ENCODE results near the gene EFCAB8.
"Not testable (repeated sequence)": the region's sequence is repeated elsewhere in the genome, so short reads cannot be mapped to it uniquely, and the experiment has no call there.

Gene EFCAB8

GRCh38 chr20:32957459-32957858 is 98.7 kb downstream of the EFCAB8 start:
- Mint-ChIP-seq H3K27ac (no peak overlapping the region), H3K9me3 (peaks cover 19% of the 10 kb centered on the region), H3K4me3 (no peak overlapping the region), H3K4me1 (no peaks in the 10 kb centered on the region), H3K27me3 (peaks cover 3% of the 10 kb centered on the region), H3K36me3 (peaks cover 12% of the 10 kb centered on the region)
- no peak for DNase-seq
- CTCF ChIA-PET, result interaction anchor here (1.1 to 2.8 kb wide), 3 partner anchors 8 to 53 kb away, joined by 3 to 14 read pairs (median 4); no protein-coding TSS in a partner anchor

GRCh38 chr20:32958574-32958973 is 99.9 kb downstream of the EFCAB8 start:
- CTCF ChIA-PET, result interaction anchor here (0.6 to 2.8 kb wide), 3 partner anchors 13 to 54 kb away, joined by 3 to 14 read pairs (median 4); no protein-coding TSS in a partner anchor

DNA sequence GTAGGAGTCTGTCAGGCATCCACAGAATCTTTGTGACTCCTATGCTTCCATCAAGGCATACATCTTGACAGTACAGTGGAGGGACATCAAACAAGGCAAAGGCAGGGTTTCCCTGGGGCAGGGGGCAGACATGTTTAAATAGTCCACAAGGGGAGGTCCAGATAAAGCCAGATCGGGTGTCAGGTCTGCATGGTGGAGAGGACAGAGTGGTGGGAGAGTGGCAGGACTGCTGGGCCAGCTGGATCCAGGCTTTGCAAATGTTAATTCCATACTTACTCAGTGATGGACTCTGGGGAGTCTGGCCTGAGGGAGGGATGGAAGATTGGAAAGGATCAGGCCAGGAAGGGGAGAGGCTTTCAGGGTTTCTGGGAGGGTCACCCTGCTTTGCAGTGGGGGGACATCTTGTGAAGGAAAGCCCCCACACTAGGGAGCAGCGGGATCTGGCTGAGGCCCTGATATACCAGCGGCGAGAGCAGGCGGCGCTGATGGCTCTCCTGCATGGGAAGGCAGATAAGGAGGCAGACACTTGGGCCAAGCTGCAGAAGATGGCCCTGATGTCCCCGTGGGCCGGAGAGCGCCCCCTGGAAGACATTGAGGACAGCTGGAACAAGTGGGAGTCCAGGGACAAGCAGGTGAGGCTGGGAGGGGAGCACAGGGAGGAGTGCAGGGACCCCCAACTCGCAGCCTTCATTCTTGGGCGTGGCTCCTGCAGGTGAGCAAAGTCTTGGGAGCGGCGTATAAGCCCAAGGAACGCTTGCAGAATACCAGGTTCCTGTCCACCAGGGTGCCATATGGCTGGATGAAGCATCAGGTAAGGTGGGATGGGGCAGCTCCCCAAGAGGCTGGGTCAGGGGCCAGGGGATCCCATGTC is 100.9 kb downstream of the EFCAB8 start:
- CTCF ChIA-PET, result interaction anchor here (1.3 kb wide), 1 partner anchor 15 kb away, joined by 3 read pairs; no protein-coding TSS in a partner anchor
- peaks cover 9% of the 10 kb centered on the region for H3K36me3 Mint-ChIP-seq
- peaks cover 16% of the 10 kb centered on the region for H3K9me3 Mint-ChIP-seq
- H3K27me3 Mint-ChIP-seq, result peaks cover 9% of the 10 kb centered on the region
- H3K27ac Mint-ChIP-seq, result no peak overlapping the region
- no peak for DNase-seq
- no peak overlapping the region for H3K4me3 Mint-ChIP-seq
- peaks cover 17% of the 10 kb centered on the region for H3K4me1 Mint-ChIP-seq

More at GRCh38 chr20:32958574-32958973, 99.9 kb downstream of the EFCAB8 start:
- H3K27me3 Mint-ChIP-seq, result peaks cover 4% of the 10 kb centered on the region
- H3K27ac Mint-ChIP-seq, result no peak overlapping the region
- H3K4me1 Mint-ChIP-seq, result peaks cover 10% of the 10 kb centered on the region
- peaks cover 9% of the 10 kb centered on the region for H3K36me3 Mint-ChIP-seq
- DNase-seq, result no peak
- H3K9me3 Mint-ChIP-seq, result peaks cover 18% of the 10 kb centered on the region
- no peak overlapping the region for H3K4me3 Mint-ChIP-seq

DNA sequence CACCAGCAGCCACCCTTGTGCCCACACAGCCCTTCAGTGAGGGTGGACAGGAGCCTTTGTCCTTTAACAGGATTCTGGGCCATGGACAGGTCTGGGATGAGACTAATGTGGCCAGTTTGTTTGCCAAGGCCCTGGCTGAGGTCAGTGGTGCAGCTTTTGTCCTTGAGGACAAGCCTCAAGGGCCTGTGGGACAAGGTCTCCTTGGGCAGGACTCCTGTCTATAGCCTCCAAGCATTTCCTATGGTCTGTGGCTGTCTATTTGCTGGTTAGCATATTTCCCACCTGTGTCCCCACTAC is 101.4 kb downstream of the EFCAB8 start:
- H3K9me3 Mint-ChIP-seq, result peaks cover 15% of the 10 kb centered on the region
- CTCF ChIA-PET, result interaction anchor here (1.3 kb wide), 1 partner anchor 16 kb away, joined by 3 read pairs; no protein-coding TSS in a partner anchor
- H3K4me1 Mint-ChIP-seq, result peaks cover 19% of the 10 kb centered on the region
- H3K27me3 Mint-ChIP-seq, result peaks cover 9% of the 10 kb centered on the region
- H3K27ac Mint-ChIP-seq, result no peak overlapping the region
- H3K4me3 Mint-ChIP-seq, result no peak overlapping the region
- peaks cover 9% of the 10 kb centered on the region for H3K36me3 Mint-ChIP-seq
- DNase-seq, result no peak

DNA sequence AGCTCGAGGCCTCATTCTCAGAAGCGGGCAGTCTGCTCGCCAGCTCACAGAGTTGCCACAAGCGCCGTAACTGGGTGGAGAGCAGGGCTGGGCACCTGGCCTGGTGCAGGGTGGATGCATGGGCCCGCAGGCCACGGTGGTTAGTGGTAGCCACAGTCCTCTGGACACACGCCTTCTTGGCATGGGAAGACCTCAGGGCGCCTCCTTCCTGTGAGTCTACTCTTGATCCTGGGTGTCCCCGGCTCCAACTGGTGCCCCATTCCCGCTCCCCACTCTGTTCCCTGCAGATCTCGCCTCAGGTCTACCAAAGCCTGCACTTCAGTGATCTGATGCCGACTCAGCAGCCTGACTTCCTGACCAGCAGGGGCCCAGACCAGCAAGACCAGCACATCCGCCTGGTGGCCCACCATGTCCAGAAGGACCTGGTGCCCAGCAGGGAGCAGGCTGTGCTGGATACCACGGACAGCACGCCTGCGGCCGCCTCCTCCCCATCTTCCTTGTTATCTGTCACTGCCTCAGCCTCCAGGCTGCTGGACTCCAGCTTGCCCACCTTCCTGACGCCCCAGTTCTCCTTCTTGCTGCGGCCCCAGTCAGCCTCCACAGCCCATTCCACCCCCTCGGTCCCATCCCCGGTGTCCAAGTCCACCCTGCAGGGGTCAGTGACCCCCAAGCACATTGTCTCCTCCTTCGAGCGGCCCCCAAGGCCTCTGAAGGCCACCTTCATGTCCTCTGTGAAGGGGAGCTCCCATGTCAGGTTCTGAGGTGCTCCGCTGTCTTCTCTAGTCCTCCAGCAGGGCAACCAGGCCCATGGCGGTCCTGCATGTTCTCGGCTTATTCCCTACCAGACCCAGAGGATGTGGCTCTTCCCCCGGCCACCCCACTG is 102.4 kb downstream of the EFCAB8 start:
- peaks cover 9% of the 10 kb centered on the region for H3K27me3 Mint-ChIP-seq
- no peak overlapping the region for H3K27ac Mint-ChIP-seq
- peaks cover 19% of the 10 kb centered on the region for H3K4me1 Mint-ChIP-seq
- no peak for DNase-seq
- H3K36me3 Mint-ChIP-seq, result peaks cover 9% of the 10 kb centered on the region
- no peak overlapping the region for H3K4me3 Mint-ChIP-seq
- peaks cover 13% of the 10 kb centered on the region for H3K9me3 Mint-ChIP-seq
- CTCF ChIA-PET, result no interaction called here

- Mint-ChIP-seq H3K9me3 (peaks cover 9% of the 10 kb centered on the region), H3K4me3 (no peak overlapping the region), H3K36me3 (peaks cover 4% of the 10 kb centered on the region), H3K27ac (no peak overlapping the region), H3K4me1 (peaks cover 19% of the 10 kb centered on the region), H3K27me3 (peaks cover 9% of the 10 kb centered on the region)
- CTCF ChIA-PET, result interaction anchor here (0.8 to 1.4 kb wide), 2 partner anchors 16 to 17 kb away, joined by 3 to 5 read pairs; no protein-coding TSS in a partner anchor
- no peak for DNase-seq
Observed at GRCh38 chr20:32962053-32962452, 103.3 kb downstream of the EFCAB8 start.

- H3K36me3 Mint-ChIP-seq, H3K27me3 Mint-ChIP-seq, DNase-seq, H3K9me3 Mint-ChIP-seq, H3K4me3 Mint-ChIP-seq: not testable (repeated sequence)
- Mint-ChIP-seq H3K27ac (peak overlapping the region; percentile 49), H3K4me1 (peaks cover 19% of the 10 kb centered on the region)
- CTCF ChIA-PET, result interaction anchor here (0.8 to 1.4 kb wide), 2 partner anchors 16 to 18 kb away, joined by 3 to 5 read pairs; no protein-coding TSS in a partner anchor
Observed at GRCh38 chr20:32962646-32963045, 103.9 kb downstream of the EFCAB8 start.

DNA sequence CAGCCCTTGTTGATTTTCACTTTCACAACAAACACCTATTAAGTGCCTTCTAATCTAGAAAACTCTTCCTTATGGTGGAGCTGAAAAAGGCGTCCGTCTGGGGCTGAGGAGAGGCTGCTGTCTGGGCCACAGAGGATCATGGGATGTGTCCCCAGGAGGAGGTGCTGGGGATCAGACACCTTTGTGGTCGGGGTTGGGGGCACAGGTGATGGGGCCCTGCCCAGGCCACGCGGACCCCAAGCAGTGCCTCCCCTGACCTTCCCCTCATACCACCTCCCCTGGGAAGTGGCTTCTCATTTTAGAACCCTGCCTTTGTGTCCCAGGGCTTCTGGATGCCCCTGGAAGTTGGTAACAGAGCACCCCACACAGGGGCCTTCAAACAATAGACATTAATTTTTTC is 104.5 kb downstream of the EFCAB8 start:
- Mint-ChIP-seq H3K4me1 (peaks cover 19% of the 10 kb centered on the region), H3K36me3 (no peaks in the 10 kb centered on the region), H3K9me3 (peaks cover 1% of the 10 kb centered on the region), H3K27ac (no peak overlapping the region), H3K4me3 (no peak overlapping the region), H3K27me3 (peaks cover 5% of the 10 kb centered on the region)
- DNase-seq, result no peak
- CTCF ChIA-PET, result interaction anchor here (0.7 to 1.4 kb wide), 3 partner anchors 17 to 250 kb away, joined by 3 to 5 read pairs (median 3); no protein-coding TSS in a partner anchor

- Mint-ChIP-seq H3K9me3 (no peaks in the 10 kb centered on the region), H3K4me1 (peaks cover 19% of the 10 kb centered on the region), H3K4me3 (no peak overlapping the region), H3K36me3 (no peaks in the 10 kb centered on the region), H3K27me3 (peaks cover 5% of the 10 kb centered on the region), H3K27ac (no peak overlapping the region)
- no peak for DNase-seq
- CTCF ChIA-PET, result interaction anchor here (3.7 kb wide), 1 partner anchor 19 kb away, joined by 19 read pairs; no protein-coding TSS in a partner anchor
Observed at GRCh38 chr20:32964575-32964974, 105.9 kb downstream of the EFCAB8 start.

DNA sequence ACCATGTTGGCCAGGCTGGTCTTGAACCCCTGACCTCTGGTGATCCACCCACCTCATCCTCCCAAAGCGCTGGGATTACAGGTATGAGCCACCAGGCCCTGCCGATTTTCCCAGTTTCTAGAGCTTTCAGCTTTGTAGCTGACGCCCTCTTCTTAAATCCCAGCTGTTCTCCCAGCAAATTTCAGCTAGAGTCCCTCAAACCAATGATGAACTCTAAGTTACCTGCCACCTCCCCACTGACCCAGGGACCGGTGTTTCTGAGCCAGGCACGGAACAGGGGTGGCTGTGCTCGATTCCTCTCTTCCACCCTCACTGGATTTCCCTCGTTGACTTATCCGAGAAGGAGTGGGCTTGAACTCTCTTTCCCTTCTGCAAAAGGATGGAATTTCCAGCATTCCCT is 106.4 kb downstream of the EFCAB8 start:
- no peak overlapping the region for H3K4me3 Mint-ChIP-seq
- peaks cover 19% of the 10 kb centered on the region for H3K4me1 Mint-ChIP-seq
- DNase-seq, result no peak
- H3K27ac Mint-ChIP-seq, result no peak overlapping the region
- no peaks in the 10 kb centered on the region for H3K9me3 Mint-ChIP-seq
- H3K36me3 Mint-ChIP-seq, result no peaks in the 10 kb centered on the region
- CTCF ChIA-PET, result interaction anchor here (1.5 to 3.7 kb wide), 2 partner anchors 8 to 20 kb away, joined by 4 to 19 read pairs; no protein-coding TSS in a partner anchor
- peaks cover 5% of the 10 kb centered on the region for H3K27me3 Mint-ChIP-seq

GRCh38 chr20:32965581-32966373 is 107.1 kb downstream of the EFCAB8 start:
- H3K27me3 Mint-ChIP-seq, result peaks cover 5% of the 10 kb centered on the region
- CTCF ChIA-PET, result interaction anchor here (0.9 to 3.7 kb wide), 4 partner anchors 9 to 64 kb away, joined by 4 to 19 read pairs (median 4); partner anchors contain the start of gene SUN5
- peak; percentile 58 for DNase-seq
- no peak overlapping the region for H3K4me3 Mint-ChIP-seq
- no peaks in the 10 kb centered on the region for H3K9me3 Mint-ChIP-seq
- no peak overlapping the region for H3K27ac Mint-ChIP-seq
- no peaks in the 10 kb centered on the region for H3K36me3 Mint-ChIP-seq
- H3K4me1 Mint-ChIP-seq, result peaks cover 19% of the 10 kb centered on the region

DNA sequence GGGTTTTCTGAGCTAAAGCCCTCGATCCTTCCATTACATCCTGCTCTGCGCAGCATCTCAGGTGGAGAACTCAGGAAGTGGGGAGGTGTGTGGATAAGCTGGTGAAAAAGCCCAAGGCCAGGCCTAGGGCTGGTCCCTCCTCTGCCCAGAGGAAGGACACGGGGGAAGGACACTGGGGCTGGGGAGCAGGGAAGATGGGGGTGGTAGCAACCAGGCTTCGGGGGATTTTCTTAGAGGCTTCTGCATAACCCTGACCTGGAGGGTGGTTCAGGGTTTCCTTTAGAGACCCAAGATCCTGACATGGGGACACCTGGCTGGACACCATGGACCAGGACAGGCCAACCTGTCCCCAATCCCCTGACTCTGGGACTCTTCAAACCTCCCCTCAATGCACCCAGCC is 107.7 kb downstream of the EFCAB8 start:
- no peaks in the 10 kb centered on the region for H3K9me3 Mint-ChIP-seq
- no peak overlapping the region for H3K27ac Mint-ChIP-seq
- no peaks in the 10 kb centered on the region for H3K36me3 Mint-ChIP-seq
- DNase-seq, result no peak
- peaks cover 5% of the 10 kb centered on the region for H3K27me3 Mint-ChIP-seq
- H3K4me3 Mint-ChIP-seq, result no peak overlapping the region
- CTCF ChIA-PET, result interaction anchor here (0.9 to 3.7 kb wide), 5 partner anchors 9 to 65 kb away, joined by 4 to 19 read pairs (median 4); partner anchors contain the start of gene SUN5
- H3K4me1 Mint-ChIP-seq, result peaks cover 19% of the 10 kb centered on the region

All from activated naive CD4-positive, alpha-beta T cell treated with anti-CD3 and anti-CD28 coated beads, Interleukin-2, amount 10 ng/mL, durations not matched to agents 7 days and 5 days (primary cell).